ENCODE measurements around the gene DLG2. TPM values are rescaled to one million over a fixed set of nuclear protein-coding genes. Genes with fewer than 3 reads are reported as not detected.

The DLG2 gene
- total RNA-seq, 2 experiments from 2014 or later: 6.9 to 8.2 TPM

GRCh38 chr11:85539029-85539689 lies 88.0 kb downstream of the DLG2 start:
- intact Hi-C loops (cut with micrococcal nuclease; ENCODE audit: unreplicated experiment): no loop called here
- no TSS peak for BruUV-seq (replicated peaks)
- CTCF ChIA-PET (ENCODE audit: unreplicated experiment): no interaction called here

DNA sequence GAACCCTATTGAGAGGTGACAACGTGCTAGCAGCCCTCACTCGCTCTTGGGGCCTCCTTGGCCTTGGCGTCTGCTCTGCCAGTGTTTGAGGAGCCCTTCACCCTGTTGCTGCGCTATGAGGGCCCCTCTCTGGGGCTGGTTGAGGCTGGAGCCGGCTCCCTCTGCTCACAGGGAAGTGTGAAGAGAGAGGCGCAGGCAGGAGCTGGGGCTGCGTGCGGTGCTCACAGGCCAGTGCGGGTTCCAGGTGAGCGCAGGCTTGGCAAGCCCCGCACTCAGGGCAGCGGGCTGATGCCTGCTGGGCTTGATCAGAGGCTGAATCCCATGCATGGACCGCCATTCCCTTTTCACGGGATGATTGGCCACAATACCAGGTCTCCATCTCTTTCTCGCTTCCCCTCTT lies 90.7 kb downstream of the DLG2 start:
- Histone ChIP-seq H3K4me3 (ENCODE audit: low read depth, low read length, poor library complexity, severe bottlenecking) (no peak overlapping the region), H3K4me2 (ENCODE audit: low read length) (no peak overlapping the region), H3K27ac (ENCODE audit: low read depth, low read length, poor library complexity, severe bottlenecking) (no peak overlapping the region), H4K20me1 (ENCODE audit: insufficient read depth, low read length) (no peaks in the 10 kb centered on the region), H2AFZ (ENCODE audit: low read length) (no peak overlapping the region), H3K9me2 (ENCODE audit: insufficient read depth, low read length) (no peaks in the 10 kb centered on the region), H3K36me3 (ENCODE audit: insufficient read depth, low read length) (no peaks in the 10 kb centered on the region), H3K9me3 (ENCODE audit: low read length) (peaks cover 7% of the 10 kb centered on the region; the same call in 1 of the 2 replicates), H3K4me1 (ENCODE audit: insufficient read depth, low read length, poor library complexity, severe bottlenecking) (no peaks in the 10 kb centered on the region), H3K79me2 (ENCODE audit: insufficient read depth, low read depth, low read length) (no peaks in the 10 kb centered on the region)
- BruUV-seq (replicated peaks): no TSS peak
- CTCF ChIA-PET (ENCODE audit: unreplicated experiment): no interaction called here
- intact Hi-C loops (cut with micrococcal nuclease; ENCODE audit: unreplicated experiment): no loop called here
- TF ChIP-seq, protein P1, sequence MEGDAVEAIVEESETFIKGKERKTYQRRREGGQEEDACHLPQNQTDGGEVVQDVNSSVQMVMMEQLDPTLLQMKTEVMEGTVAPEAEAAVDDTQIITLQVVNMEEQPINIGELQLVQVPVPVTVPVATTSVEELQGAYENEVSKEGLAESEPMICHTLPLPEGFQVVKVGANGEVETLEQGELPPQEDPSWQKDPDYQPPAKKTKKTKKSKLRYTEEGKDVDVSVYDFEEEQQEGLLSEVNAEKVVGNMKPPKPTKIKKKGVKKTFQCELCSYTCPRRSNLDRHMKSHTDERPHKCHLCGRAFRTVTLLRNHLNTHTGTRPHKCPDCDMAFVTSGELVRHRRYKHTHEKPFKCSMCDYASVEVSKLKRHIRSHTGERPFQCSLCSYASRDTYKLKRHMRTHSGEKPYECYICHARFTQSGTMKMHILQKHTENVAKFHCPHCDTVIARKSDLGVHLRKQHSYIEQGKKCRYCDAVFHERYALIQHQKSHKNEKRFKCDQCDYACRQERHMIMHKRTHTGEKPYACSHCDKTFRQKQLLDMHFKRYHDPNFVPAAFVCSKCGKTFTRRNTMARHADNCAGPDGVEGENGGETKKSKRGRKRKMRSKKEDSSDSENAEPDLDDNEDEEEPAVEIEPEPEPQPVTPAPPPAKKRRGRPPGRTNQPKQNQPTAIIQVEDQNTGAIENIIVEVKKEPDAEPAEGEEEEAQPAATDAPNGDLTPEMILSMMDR (conservative IDR thresholded peaks at IDR 0.05; ENCODE audit: low read length): no peak
- no peak for TF ChIP-seq EZH2phosphoT487 (IDR thresholded peaks at IDR 0.05; ENCODE audit: borderline replicate concordance, low read depth, low read length)
- DNase-seq (ENCODE audit: low spot score): no peak
- POLR2A ChIA-PET: no interaction called here

More at GRCh38 chr11:85539029-85539689, 88.0 kb downstream of the DLG2 start:
- H2AFZ ChIP-seq (ENCODE audit: low read length): no peak overlapping the region
- H3K9me2 ChIP-seq (ENCODE audit: insufficient read depth, low read length): no peaks in the 10 kb centered on the region
- no peak for DNase-seq (ENCODE audit: low spot score)
- POLR2A ChIA-PET: no interaction called here
- TF ChIP-seq EZH2phosphoT487 (IDR thresholded peaks at IDR 0.05; ENCODE audit: borderline replicate concordance, low read depth, low read length): no peak
- TF ChIP-seq, protein P1 (conservative IDR thresholded peaks at IDR 0.05; ENCODE audit: low read length): no peak
- H3K4me2 ChIP-seq (ENCODE audit: low read length): no peak overlapping the region
- peaks cover 7% of the 10 kb centered on the region; the same call in 1 of the 2 replicates for H3K9me3 ChIP-seq (ENCODE audit: low read length)
- no peak overlapping the region for H3K4me3 ChIP-seq (ENCODE audit: low read depth, low read length, poor library complexity, severe bottlenecking)
- no peaks in the 10 kb centered on the region for H3K4me1 ChIP-seq (ENCODE audit: insufficient read depth, low read length, poor library complexity, severe bottlenecking)
- H3K36me3 ChIP-seq (ENCODE audit: insufficient read depth, low read length): no peaks in the 10 kb centered on the region
- no peaks in the 10 kb centered on the region for H4K20me1 ChIP-seq (ENCODE audit: insufficient read depth, low read length)
- no peak overlapping the region for H3K27ac ChIP-seq (ENCODE audit: low read depth, low read length, poor library complexity, severe bottlenecking)
- no peaks in the 10 kb centered on the region for H3K79me2 ChIP-seq (ENCODE audit: insufficient read depth, low read depth, low read length)

DNA sequence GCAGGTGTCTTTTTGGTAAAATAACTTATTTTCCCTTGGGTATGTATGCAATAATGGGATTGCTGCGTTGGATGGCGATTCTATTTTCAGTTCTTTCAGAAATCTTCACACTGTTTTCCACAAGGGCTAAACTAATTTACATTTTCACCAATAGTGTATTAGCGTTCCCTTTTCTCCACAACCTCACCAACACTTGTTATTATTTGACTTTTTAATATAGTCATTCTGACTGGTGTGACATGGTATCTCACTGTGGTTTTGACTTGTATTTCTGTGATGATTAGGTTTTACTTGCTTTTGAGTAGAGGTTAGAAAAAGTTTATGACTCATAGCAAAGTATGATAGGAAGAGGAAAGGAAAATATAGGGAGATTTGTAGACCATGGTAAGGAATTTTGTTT lies 92.3 kb downstream of the DLG2 start:
- TF ChIP-seq EZH2phosphoT487 (IDR thresholded peaks at IDR 0.05; ENCODE audit: borderline replicate concordance, low read depth, low read length): no peak
- TF ChIP-seq, protein P1 (conservative IDR thresholded peaks at IDR 0.05; ENCODE audit: low read length): no peak
- Histone ChIP-seq H3K4me3 (ENCODE audit: low read depth, low read length, poor library complexity, severe bottlenecking) (no peak overlapping the region), H2AFZ (ENCODE audit: low read length) (no peak overlapping the region), H3K79me2 (ENCODE audit: insufficient read depth, low read depth, low read length) (no peaks in the 10 kb centered on the region), H3K4me2 (ENCODE audit: low read length) (no peak overlapping the region), H3K36me3 (ENCODE audit: insufficient read depth, low read length) (no peaks in the 10 kb centered on the region), H3K9me2 (ENCODE audit: insufficient read depth, low read length) (no peaks in the 10 kb centered on the region), H3K9me3 (ENCODE audit: low read length) (peaks cover 7% of the 10 kb centered on the region; the same call in 1 of the 2 replicates), H3K27ac (ENCODE audit: low read depth, low read length, poor library complexity, severe bottlenecking) (no peak overlapping the region), H3K4me1 (ENCODE audit: insufficient read depth, low read length, poor library complexity, severe bottlenecking) (no peaks in the 10 kb centered on the region), H4K20me1 (ENCODE audit: insufficient read depth, low read length) (no peaks in the 10 kb centered on the region)
- CTCF ChIA-PET (ENCODE audit: unreplicated experiment): no interaction called here
- no peak for DNase-seq (ENCODE audit: low spot score)
- BruUV-seq (replicated peaks): no TSS peak
- POLR2A ChIA-PET: no interaction called here
- intact Hi-C loops (cut with micrococcal nuclease; ENCODE audit: unreplicated experiment): no loop called here
